OCI-LY7 (cell line): Measurements from ENCODE around the gene GRIP1. TPM values are rescaled to one million over a fixed set of nuclear protein-coding genes. Genes with fewer than 3 reads are reported as not detected.

Source experiments
- BruUV-seq: library from RNA; stranded (reverse); fragments of 400-500 nt; replicated peaks from 2 replicates; lab custom pipeline; 2021; lab: Mats Ljungman, UMichigan
- CTCF ChIA-PET: fragments of 300-600 bp; sonication (Branson Sonifier 250); formaldehyde crosslinking; loops from one replicate; lab custom pipeline; 2022; ENCODE audit warnings: antibody characterized with exemption; ENCODE audit not compliant: unreplicated experiment; lab: Charles Lee
- POLR2A ChIA-PET: fragments of 300-600 bp; sonication (Branson Sonifier 250); formaldehyde crosslinking; loops from one replicate; lab custom pipeline; 2022; ENCODE audit warnings: antibody characterized with exemption; lab: Charles Lee
- DNase-seq: peaks from one replicate; pipeline ENCODE4 v3.0.0-alpha.2; 2015; ENCODE audit warnings: low spot score
- H2AFZ ChIP-seq: fragments of 200-600 bp; sonication (generic), shearing (Covaris generic); 2 replicates; pipeline ENCODE4 v1.6.1; 2014; ENCODE audit warnings: mild to moderate bottlenecking, antibody characterized with exemption, low read length, moderate library complexity
- H3K27ac ChIP-seq: fragments of 200-600 bp; sonication (generic); 2 replicates; pipeline ENCODE4 v1.5.1; 2014; ENCODE audit warnings: mixed run types, low read depth, mild to moderate bottlenecking, moderate library complexity, low read length, inconsistent platforms; ENCODE audit not compliant: poor library complexity, severe bottlenecking
- H3K36me3 ChIP-seq: fragments of 200-600 bp; sonication (generic); 2 replicates; pipeline ENCODE4 v1.6.1; 2014; ENCODE audit warnings: mild to moderate bottlenecking, antibody characterized with exemption, low read length, moderate library complexity, mixed read lengths; ENCODE audit not compliant: insufficient read depth
- H3K4me1 ChIP-seq: fragments of 200-600 bp; sonication (generic); 2 replicates; pipeline ENCODE4 v1.5.1; 2014; ENCODE audit warnings: mild to moderate bottlenecking, low read length; ENCODE audit not compliant: insufficient read depth, poor library complexity, severe bottlenecking
- H3K4me2 ChIP-seq: fragments of 200-600 bp; sonication (generic); 2 replicates; pipeline ENCODE4 v1.6.1; 2014; ENCODE audit warnings: mild to moderate bottlenecking, low read length
- H3K4me3 ChIP-seq: fragments of 200-600 bp; sonication (generic); 2 replicates; pipeline ENCODE4 v1.5.1; 2014; ENCODE audit warnings: mild to moderate bottlenecking, low read depth, low read length; ENCODE audit not compliant: poor library complexity, severe bottlenecking
- H3K79me2 ChIP-seq: fragments of 200-600 bp; sonication (generic); 2 replicates; pipeline ENCODE4 v1.6.1; 2016; ENCODE audit warnings: low read depth, mild to moderate bottlenecking, low read length, moderate library complexity, mixed read lengths; ENCODE audit not compliant: insufficient read depth
- H3K9me2 ChIP-seq: fragments of 200-600 bp; sonication (generic); 2 replicates; pipeline ENCODE4 v1.6.1; 2016; ENCODE audit warnings: mild to moderate bottlenecking, low read length, mixed read lengths; ENCODE audit not compliant: insufficient read depth
- H3K9me3 ChIP-seq: fragments of 200-600 bp; sonication (generic); 2 replicates; pipeline ENCODE4 v1.6.1; 2014; ENCODE audit warnings: mild to moderate bottlenecking, mixed run types, low read length, mixed read lengths
- H4K20me1 ChIP-seq: fragments of 200-600 bp; sonication (generic); 2 replicates; pipeline ENCODE4 v1.6.1; 2014; ENCODE audit warnings: mild to moderate bottlenecking, antibody characterized with exemption, low read length, moderate library complexity, mixed read lengths; ENCODE audit not compliant: insufficient read depth
- CTCF ChIP-seq: fragments of 200-600 bp; sonication (generic); conservative IDR thresholded peaks from 2 replicates; pipeline ENCODE4 v1.5.1; 2014; ENCODE audit warnings: mild to moderate bottlenecking, antibody characterized with exemption, low read length, moderate library complexity, mixed read lengths
- EZH2phosphoT487 ChIP-seq: fragments of 200-600 bp; sonication (generic); IDR thresholded peaks from 2 replicates; pipeline ENCODE4 v1.6.1; 2018; ENCODE audit warnings: low read depth, borderline replicate concordance, mild to moderate bottlenecking, mixed run types, antibody characterized with exemption, low read length, moderate library complexity, mixed read lengths
- intact Hi-C: fragments of 100-400 bp; cut with micrococcal nuclease; formaldehyde crosslinking; loops from one replicate; pipeline ENCODE4 v1.10.0; 2022; ENCODE audit not compliant: unreplicated experiment
- total RNA-seq, 2 experiments: library from RNA; depleted of rRNA in 1 of 2; stranded (reverse); fragments of >200 nt in 1 of 2; shearing (Covaris generic) in 1 of 2; gene quantifications; 2 replicates each; pipeline ENCODE4 v1.2.3, GENCODE V29; 2014 to 2022

GRIP1 gene
- total RNA-seq, 2 experiments from 2014 or later, result 4.1 to 7.6 TPM

DNA sequence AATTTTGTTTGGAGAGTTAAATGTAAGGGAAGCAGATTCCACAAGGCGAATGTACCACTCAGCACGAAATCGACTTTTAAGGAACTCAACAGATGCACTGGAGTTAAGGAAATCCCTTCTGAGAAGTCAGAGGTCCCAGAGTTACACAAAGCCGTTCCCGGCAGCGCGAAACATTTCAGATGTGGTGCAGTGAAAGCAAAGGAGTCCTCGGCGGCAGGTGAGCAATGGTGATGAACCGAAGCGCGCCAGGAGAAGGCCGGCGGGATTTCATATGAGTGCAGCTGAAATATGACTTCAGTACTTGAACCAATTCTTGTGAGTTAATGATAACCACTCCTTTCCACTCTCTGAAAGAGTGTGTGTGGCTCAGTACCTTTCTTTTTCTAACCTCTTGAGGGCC lies 183.2 kb downstream of the GRIP1 start:
- ChIA-PET POLR2A (interaction anchor here (1.1 to 3.0 kb wide), 5 partner anchors 9 to 38 kb away, joined by 3 to 10 read pairs (median 6); no protein-coding TSS in a partner anchor), CTCF (interaction anchor here (0.6 kb wide), 1 partner anchor 1300 kb away, joined by 3 read pairs; no protein-coding TSS in a partner anchor)
- Histone ChIP-seq H3K9me3 (no peaks in the 10 kb centered on the region), H4K20me1 (no peaks in the 10 kb centered on the region), H3K36me3 (no peaks in the 10 kb centered on the region), H3K4me2 (no peak overlapping the region), H3K4me1 (no peaks in the 10 kb centered on the region), H3K4me3 (no peak overlapping the region), H3K9me2 (no peaks in the 10 kb centered on the region), H3K27ac (no peak overlapping the region), H3K79me2 (no peaks in the 10 kb centered on the region), H2AFZ (peak overlapping the region; percentile 47; the same call in 1 of the 2 replicates)
- no peak for TF ChIP-seq EZH2phosphoT487
- no peak for TF ChIP-seq CTCF
- no TSS peak for BruUV-seq
- no peak for DNase-seq
- intact Hi-C loops, result no loop called here

- no peak for TF ChIP-seq EZH2phosphoT487
- TF ChIP-seq CTCF, result no peak
- H3K9me3 ChIP-seq, result 0 out of 2 replicates have a peak, but pooled peaks cover 7% of the 10 kb centered on the region
- H3K79me2 ChIP-seq, result no peaks in the 10 kb centered on the region
- H4K20me1 ChIP-seq, result no peaks in the 10 kb centered on the region
- H3K4me3 ChIP-seq, result no peak overlapping the region
- H3K4me1 ChIP-seq, result no peaks in the 10 kb centered on the region
- intact Hi-C loops, result no loop called here
- H3K36me3 ChIP-seq, result no peaks in the 10 kb centered on the region
- no peak overlapping the region; the same call in 1 of the 2 replicates for H2AFZ ChIP-seq
- ChIA-PET POLR2A (no interaction called here), CTCF (no interaction called here)
- H3K4me2 ChIP-seq, result no peak overlapping the region
- DNase-seq, result no peak
- no TSS peak for BruUV-seq
- no peak overlapping the region for H3K27ac ChIP-seq
- H3K9me2 ChIP-seq, result no peaks in the 10 kb centered on the region
Observed at GRCh38 chr12:66493819-66494218, 185.1 kb downstream of the GRIP1 start.

DNA sequence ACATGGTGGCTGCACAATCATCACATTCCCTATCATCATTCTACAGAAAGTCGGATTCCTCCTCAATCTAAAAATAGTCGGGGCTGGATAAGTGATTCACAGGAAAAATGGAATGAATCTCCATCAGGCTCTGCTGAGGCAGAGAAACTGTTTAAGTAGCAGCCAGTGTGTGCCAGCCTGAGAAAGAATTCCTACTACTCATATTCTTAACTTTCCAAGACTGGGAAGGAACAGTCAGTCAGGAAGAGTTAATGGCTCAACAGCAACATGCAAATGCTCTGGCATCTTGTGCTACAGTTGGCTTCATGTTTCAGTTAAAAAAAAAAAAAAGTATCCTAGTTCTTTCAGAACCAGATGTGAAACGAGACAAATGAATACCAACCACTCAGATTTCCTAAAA lies 187.0 kb downstream of the GRIP1 start:
- Histone ChIP-seq H3K36me3 (no peaks in the 10 kb centered on the region), H3K27ac (no peak overlapping the region), H3K9me2 (no peaks in the 10 kb centered on the region), H3K4me2 (no peak overlapping the region), H4K20me1 (no peaks in the 10 kb centered on the region), H3K4me3 (no peak overlapping the region), H3K4me1 (peaks cover 11% of the 10 kb centered on the region), H3K79me2 (no peaks in the 10 kb centered on the region), H2AFZ (no peak overlapping the region), H3K9me3 (0 out of 2 replicates have a peak, but pooled peaks cover 7% of the 10 kb centered on the region)
- TF ChIP-seq EZH2phosphoT487 (no peak), CTCF (no peak)
- POLR2A ChIA-PET, result no interaction called here
- no peak for DNase-seq
- CTCF ChIA-PET, result no interaction called here
- intact Hi-C loops, result no loop called here
- no TSS peak for BruUV-seq
